Osteoblast (primary cell): ENCODE data around the gene CD52. TPM values are rescaled to one million over a fixed set of nuclear protein-coding genes. Genes with fewer than 3 reads are reported as not detected.
"Not testable (repeated sequence)": the region's sequence is repeated elsewhere in the genome, so short reads cannot be mapped to it uniquely, and the experiment has no call there.

Source experiments
- DNase-seq: peaks from one replicate; pipeline ENCODE4 v3.0.0; 2011; ENCODE audit warnings: low spot score, mixed read lengths; ENCODE audit not compliant: insufficient read length; ENCODE audit errors: missing footprints
- H2AFZ ChIP-seq: 2 replicates; pipeline ENCODE4 v1.6.0; 2011; ENCODE audit warnings: mild to moderate bottlenecking, low read length
- H3K27ac ChIP-seq: 2 replicates; pipeline ENCODE4 v1.5.1; 2011; ENCODE audit warnings: mild to moderate bottlenecking, low read depth, low read length, moderate library complexity
- H3K27me3 ChIP-seq: 2 replicates; pipeline ENCODE4 v1.6.0; 2012; ENCODE audit warnings: mild to moderate bottlenecking, control low read depth, inconsistent platforms, low read length, moderate library complexity; ENCODE audit not compliant: insufficient read depth
- H3K36me3 ChIP-seq: 2 replicates; pipeline ENCODE4 v1.5.1; 2011; ENCODE audit warnings: mild to moderate bottlenecking, low read length, control low read depth, moderate library complexity; ENCODE audit not compliant: insufficient read depth
- H3K4me1 ChIP-seq: 2 replicates; pipeline ENCODE4 v1.5.1; 2011; ENCODE audit warnings: mild to moderate bottlenecking, low read length, control low read depth, moderate library complexity; ENCODE audit not compliant: insufficient read depth
- H3K4me2 ChIP-seq: 2 replicates; pipeline ENCODE4 v1.6.0; 2011; ENCODE audit warnings: mild to moderate bottlenecking, low read length; ENCODE audit not compliant: insufficient read depth
- H3K4me3 ChIP-seq: fragments of 200-600 bp; sonication (generic); 3 replicates; pipeline ENCODE4 v1.5.1; 2012; ENCODE audit warnings: mild to moderate bottlenecking, low read length, inconsistent platforms; ENCODE audit not compliant: insufficient read depth
- H3K79me2 ChIP-seq: 2 replicates; pipeline ENCODE4 v1.6.0; 2012; ENCODE audit warnings: mild to moderate bottlenecking, low read length, control low read depth, inconsistent platforms; ENCODE audit not compliant: insufficient read depth
- H3K9me3 ChIP-seq: 2 replicates; pipeline ENCODE4 v1.5.1; 2011; ENCODE audit warnings: low read depth, low read length, control low read depth
- H4K20me1 ChIP-seq: 2 replicates; pipeline ENCODE4 v1.6.0; 2012; ENCODE audit warnings: mild to moderate bottlenecking, low read length, control low read depth; ENCODE audit not compliant: insufficient read depth
- total RNA-seq: library from RNA; depleted of rRNA; stranded (reverse); fragments of >200 nt; gene quantifications from 2 replicates; pipeline ENCODE4 v1.2.3, GENCODE V29; 2012
- TF ChIP-seq, protein P1 (sequence below): IDR thresholded peaks from 2 replicates; pipeline ENCODE4 v1.5.1; 2011; ENCODE audit warnings: mild to moderate bottlenecking, low read depth, low read length, moderate library complexity; ENCODE audit errors: extremely low read depth

The CD52 gene
- total RNA-seq, 1 donor = not detected

DNA sequence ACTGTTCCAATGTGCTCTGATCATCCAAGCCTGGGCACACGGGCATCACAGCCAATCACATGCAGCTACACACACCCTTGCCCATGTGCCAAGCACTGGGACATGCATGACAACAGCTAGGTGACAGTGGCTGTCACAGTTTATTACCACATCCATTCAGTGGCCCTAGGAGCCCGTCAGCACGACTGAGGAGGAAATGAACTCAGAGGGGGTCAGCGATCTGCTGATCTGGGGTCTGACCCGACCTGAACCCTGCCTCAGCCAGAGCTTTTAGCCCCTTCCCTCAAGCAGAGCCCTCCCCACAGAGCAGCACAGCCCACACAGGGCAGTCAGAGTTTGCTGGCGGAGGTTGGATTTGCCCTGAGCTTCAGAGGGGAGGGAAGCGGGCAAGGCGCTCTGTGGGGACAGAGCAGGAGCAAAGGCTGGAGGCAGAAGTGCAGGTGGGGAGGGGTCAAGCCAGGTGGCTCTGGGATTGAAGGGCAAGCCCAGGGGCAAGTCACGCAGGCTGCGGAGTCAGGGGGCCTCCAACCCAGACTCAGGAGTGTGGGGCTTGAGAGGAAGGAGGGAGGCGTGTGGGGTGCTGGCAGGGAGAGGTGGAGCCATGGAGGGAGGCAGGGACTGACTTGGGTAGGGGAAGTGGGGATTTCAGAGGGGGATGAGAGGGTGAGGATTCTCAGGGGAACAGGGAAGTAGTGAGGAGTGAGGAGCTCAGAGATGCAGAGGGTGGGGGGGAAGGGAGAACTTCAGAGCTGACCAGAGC, 27.5 kb upstream of the CD52 start:
- TF ChIP-seq, protein P1, sequence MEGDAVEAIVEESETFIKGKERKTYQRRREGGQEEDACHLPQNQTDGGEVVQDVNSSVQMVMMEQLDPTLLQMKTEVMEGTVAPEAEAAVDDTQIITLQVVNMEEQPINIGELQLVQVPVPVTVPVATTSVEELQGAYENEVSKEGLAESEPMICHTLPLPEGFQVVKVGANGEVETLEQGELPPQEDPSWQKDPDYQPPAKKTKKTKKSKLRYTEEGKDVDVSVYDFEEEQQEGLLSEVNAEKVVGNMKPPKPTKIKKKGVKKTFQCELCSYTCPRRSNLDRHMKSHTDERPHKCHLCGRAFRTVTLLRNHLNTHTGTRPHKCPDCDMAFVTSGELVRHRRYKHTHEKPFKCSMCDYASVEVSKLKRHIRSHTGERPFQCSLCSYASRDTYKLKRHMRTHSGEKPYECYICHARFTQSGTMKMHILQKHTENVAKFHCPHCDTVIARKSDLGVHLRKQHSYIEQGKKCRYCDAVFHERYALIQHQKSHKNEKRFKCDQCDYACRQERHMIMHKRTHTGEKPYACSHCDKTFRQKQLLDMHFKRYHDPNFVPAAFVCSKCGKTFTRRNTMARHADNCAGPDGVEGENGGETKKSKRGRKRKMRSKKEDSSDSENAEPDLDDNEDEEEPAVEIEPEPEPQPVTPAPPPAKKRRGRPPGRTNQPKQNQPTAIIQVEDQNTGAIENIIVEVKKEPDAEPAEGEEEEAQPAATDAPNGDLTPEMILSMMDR = no peak
- Histone ChIP-seq H3K4me2 (no peak overlapping the region), H3K79me2 (no peaks in the 10 kb centered on the region), H4K20me1 (peaks cover 2% of the 10 kb centered on the region), H3K4me1 (peaks cover 12% of the 10 kb centered on the region), H3K27ac (no peak overlapping the region), H3K4me3 (no peak overlapping the region), H3K36me3 (peaks cover 3% of the 10 kb centered on the region), H3K9me3 (no peaks in the 10 kb centered on the region), H2AFZ (no peak overlapping the region), H3K27me3 (no peaks in the 10 kb centered on the region)
- DNase-seq = peak; percentile 66

DNA sequence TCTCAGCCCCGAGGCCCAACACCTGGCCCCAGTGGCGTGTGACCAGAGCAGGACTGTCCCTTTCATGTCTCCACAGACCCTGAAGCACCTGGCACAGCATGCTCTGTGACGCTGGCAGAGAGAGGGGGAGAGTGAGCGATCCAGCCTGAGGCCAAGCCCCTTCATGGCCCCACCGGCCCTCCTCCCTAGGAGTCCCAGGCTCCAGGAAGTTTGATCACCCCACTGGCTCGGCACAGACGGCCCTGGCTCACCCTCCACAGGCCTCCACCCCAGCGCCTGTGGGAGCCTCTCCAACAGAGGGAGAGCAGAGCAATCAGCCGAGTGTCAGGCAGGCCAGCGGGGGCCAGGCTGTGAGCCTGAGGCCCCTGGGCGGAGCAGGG, 26.9 kb upstream of the CD52 start:
- H3K36me3 ChIP-seq = peaks cover 5% of the 10 kb centered on the region
- H3K27ac ChIP-seq = no peak overlapping the region
- TF ChIP-seq, protein P1 = no peak
- H3K4me3 ChIP-seq = no peak overlapping the region
- no peak overlapping the region for H3K4me2 ChIP-seq
- peak; percentile 54 for DNase-seq
- peaks cover 12% of the 10 kb centered on the region for H3K4me1 ChIP-seq
- no peak overlapping the region for H2AFZ ChIP-seq
- no peaks in the 10 kb centered on the region for H3K27me3 ChIP-seq
- H3K9me3 ChIP-seq = no peaks in the 10 kb centered on the region
- H3K79me2 ChIP-seq = no peaks in the 10 kb centered on the region
- H4K20me1 ChIP-seq = no peaks in the 10 kb centered on the region

DNA sequence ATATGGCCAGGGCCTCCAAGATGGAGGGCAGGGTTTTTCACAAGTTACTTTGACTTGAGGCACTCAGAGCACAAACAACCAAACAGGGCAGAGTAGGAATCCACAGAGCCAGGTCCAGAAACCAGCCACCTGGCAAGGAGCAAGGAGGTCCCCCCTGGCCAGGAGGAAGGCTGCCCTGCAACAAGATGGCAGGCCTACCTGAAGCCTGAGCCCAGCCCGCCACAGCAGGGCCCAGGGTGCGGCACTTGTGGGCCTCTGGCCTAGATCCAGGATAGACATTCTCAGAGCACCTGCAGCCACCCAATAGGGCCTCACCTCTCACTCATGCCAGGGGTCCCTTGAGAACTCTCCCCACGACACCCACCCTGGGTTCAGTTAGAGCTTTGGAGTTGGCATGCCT, 26.3 kb upstream of the CD52 start:
- Histone ChIP-seq H3K9me3 (no peaks in the 10 kb centered on the region), H4K20me1 (no peaks in the 10 kb centered on the region), H3K4me2 (no peak overlapping the region), H2AFZ (no peak overlapping the region), H3K4me3 (no peak overlapping the region), H3K36me3 (peaks cover 7% of the 10 kb centered on the region), H3K27me3 (no peaks in the 10 kb centered on the region), H3K79me2 (no peaks in the 10 kb centered on the region), H3K4me1 (peaks cover 12% of the 10 kb centered on the region), H3K27ac (no peak overlapping the region)
- TF ChIP-seq, protein P1 = no peak
- no peak for DNase-seq

DNA sequence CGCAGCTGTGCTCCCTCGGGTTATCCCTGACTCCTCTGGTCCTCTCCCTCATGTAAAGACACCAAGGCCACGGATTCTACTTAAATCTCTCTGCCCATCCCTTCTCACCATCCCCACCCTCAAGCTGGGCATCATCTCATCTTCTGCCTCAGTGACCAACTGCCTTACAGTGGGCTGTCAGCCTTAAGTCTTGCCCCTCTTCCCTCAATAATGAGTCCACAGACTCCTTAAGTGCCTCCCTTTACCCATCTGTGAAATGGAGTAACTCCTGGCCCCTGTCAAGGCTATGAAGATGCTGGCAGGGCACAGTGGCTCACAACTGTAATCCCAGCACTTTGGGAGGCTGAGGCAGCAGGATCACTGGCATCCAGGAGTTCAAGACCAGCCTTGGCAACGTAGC, 25.8 kb upstream of the CD52 start:
- TF ChIP-seq, protein P1 = no peak
- Histone ChIP-seq H3K79me2 (no peaks in the 10 kb centered on the region), H4K20me1 (no peaks in the 10 kb centered on the region), H3K36me3 (peaks cover 7% of the 10 kb centered on the region), H3K27ac (no peak overlapping the region), H3K9me3 (no peaks in the 10 kb centered on the region), H2AFZ (no peak overlapping the region), H3K4me1 (peaks cover 10% of the 10 kb centered on the region), H3K4me2 (no peak overlapping the region), H3K27me3 (no peaks in the 10 kb centered on the region), H3K4me3 (no peak overlapping the region)
- peak; percentile 51 for DNase-seq

DNA sequence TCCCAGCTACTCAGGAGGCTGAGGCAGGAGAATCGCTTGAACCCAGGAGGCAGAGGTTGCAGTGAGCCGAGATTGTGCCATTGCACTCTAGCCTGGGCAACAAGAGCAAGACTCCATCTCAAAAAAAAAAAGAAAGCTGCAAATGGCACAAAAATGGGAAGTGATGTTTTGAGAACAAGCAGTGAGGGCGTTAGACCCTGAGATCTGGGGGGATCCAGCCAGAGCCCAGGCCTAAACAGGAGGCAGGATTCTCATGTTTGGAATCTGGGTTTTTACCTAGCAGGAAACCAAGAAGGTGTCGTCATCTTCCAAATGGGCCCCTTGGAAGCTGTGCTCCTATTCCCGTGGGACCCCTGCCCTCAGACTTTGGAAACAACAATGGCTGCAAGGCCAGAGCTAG, 25.0 kb upstream of the CD52 start:
- not testable (repeated sequence) for DNase-seq, H3K4me2 ChIP-seq, H2AFZ ChIP-seq, H3K27me3 ChIP-seq, H3K9me3 ChIP-seq, H3K4me1 ChIP-seq, H3K79me2 ChIP-seq, H4K20me1 ChIP-seq, H3K27ac ChIP-seq, H3K4me3 ChIP-seq
- peaks cover 12% of the 10 kb centered on the region for H3K36me3 ChIP-seq
